ENCODE data around the gene MERTK. TPM values are rescaled to one million over a fixed set of nuclear protein-coding genes. Genes with fewer than 3 reads are reported as not detected.

The MERTK gene
- total and polyA plus RNA-seq, 2 donors from 2014 or later, result 9.2 to 32.2 TPM

- Histone ChIP-seq H3K9ac (ENCODE audit: low read length in 3 of 3) (no peak overlapping the region), H3K4me1 (ENCODE audit: control insufficient read depth in 2 of 3, insufficient read depth in 2 of 3, low read depth in 1 of 3, low read length in 3 of 3) (no peaks in the 10 kb centered on the region), H3K27ac (ENCODE audit: low read depth in 2 of 2, low read length in 2 of 2) (no peak overlapping the region), H3K4me3 (ENCODE audit: low read length in 3 of 3) (no peak overlapping the region), H3K36me3 (ENCODE audit: control insufficient read depth in 2 of 3, insufficient read depth in 3 of 3, low read length in 3 of 3) (peaks cover 5 to 19% (median 16%) of the 10 kb centered on the region in 3 donors), H3K9me3 (ENCODE audit: control insufficient read depth in 2 of 3, insufficient read depth in 1 of 3, low read length in 3 of 3) (no peaks in the 10 kb centered on the region), H3K27me3 (ENCODE audit: control insufficient read depth, insufficient read depth, low read length) (no peaks in the 10 kb centered on the region)
- TF ChIP-seq CTCF (IDR thresholded peaks at IDR 0.05; ENCODE audit: borderline replicate concordance, extremely low read depth, insufficient read depth), result no peak
- intact Hi-C loops (cut with DNase I), result no loop called here
- FAIRE-seq, result no peak
- DNase-seq, result no peak
Observed at GRCh38 chr2:111981666-111982065, 83.3 kb downstream of the MERTK start.

- Histone ChIP-seq H3K9ac (ENCODE audit: low read length in 3 of 3) (no peak overlapping the region), H3K36me3 (ENCODE audit: control insufficient read depth in 2 of 3, insufficient read depth in 3 of 3, low read length in 3 of 3) (peaks cover 5 to 19% (median 16%) of the 10 kb centered on the region in 3 donors), H3K4me3 (ENCODE audit: low read length in 3 of 3) (no peak overlapping the region), H3K27ac (ENCODE audit: low read depth in 2 of 2, low read length in 2 of 2) (no peak overlapping the region), H3K4me1 (ENCODE audit: control insufficient read depth in 2 of 3, insufficient read depth in 2 of 3, low read depth in 1 of 3, low read length in 3 of 3) (no peaks in the 10 kb centered on the region), H3K9me3 (ENCODE audit: control insufficient read depth in 2 of 3, insufficient read depth in 1 of 3, low read length in 3 of 3) (no peaks in the 10 kb centered on the region), H3K27me3 (ENCODE audit: control insufficient read depth, insufficient read depth, low read length) (no peaks in the 10 kb centered on the region)
- TF ChIP-seq CTCF (IDR thresholded peaks at IDR 0.05; ENCODE audit: borderline replicate concordance, extremely low read depth, insufficient read depth), result no peak
- no peak for DNase-seq
- no peak for FAIRE-seq
- intact Hi-C loops (cut with DNase I), result no loop called here
Observed at GRCh38 chr2:111982822-111983221, 84.4 kb downstream of the MERTK start.

GRCh38 chr2:111983478-111984212 lies 85.2 kb downstream of the MERTK start:
- FAIRE-seq (no peak), DNase-seq (no peak)
- Histone ChIP-seq H3K27me3 (ENCODE audit: control insufficient read depth, insufficient read depth, low read length) (no peaks in the 10 kb centered on the region), H3K4me3 (ENCODE audit: low read length in 3 of 3) (no peak overlapping the region), H3K36me3 (ENCODE audit: control insufficient read depth in 2 of 3, insufficient read depth in 3 of 3, low read length in 3 of 3) (peaks cover 5 to 19% (median 16%) of the 10 kb centered on the region in 3 donors), H3K9ac (ENCODE audit: low read length in 3 of 3) (no peak overlapping the region), H3K4me1 (ENCODE audit: control insufficient read depth in 2 of 3, insufficient read depth in 2 of 3, low read depth in 1 of 3, low read length in 3 of 3) (no peaks in the 10 kb centered on the region), H3K9me3 (ENCODE audit: control insufficient read depth in 2 of 3, insufficient read depth in 1 of 3, low read length in 3 of 3) (no peaks in the 10 kb centered on the region), H3K27ac (ENCODE audit: low read depth in 2 of 2, low read length in 2 of 2) (no peak overlapping the region)
- intact Hi-C loops (cut with DNase I), result no loop called here
- no peak for TF ChIP-seq CTCF (IDR thresholded peaks at IDR 0.05; ENCODE audit: borderline replicate concordance, extremely low read depth, insufficient read depth)

Data from kidney (tissue), 14 donors.